ENCODE data around the gene LAMTOR3.

DNA sequence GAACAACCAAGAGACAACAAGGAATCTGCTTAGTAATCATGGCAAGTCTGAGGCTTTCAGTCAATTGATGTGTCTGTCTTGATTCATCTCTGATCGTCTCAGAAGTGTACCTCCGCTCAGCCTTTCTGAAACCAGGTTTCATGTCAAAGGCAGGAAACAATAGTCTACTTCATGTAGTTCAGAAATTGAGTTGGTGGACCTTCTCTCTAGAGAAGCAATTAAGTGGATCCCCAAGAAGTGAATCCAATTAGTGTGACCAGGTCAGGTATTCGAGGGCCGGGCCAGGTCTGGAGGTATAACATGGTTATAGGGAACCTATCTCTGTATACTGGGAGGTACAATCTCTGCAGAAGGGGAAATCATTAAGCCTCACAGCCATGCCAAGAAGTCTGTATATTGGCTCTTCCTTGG is 45.6 kb downstream of the LAMTOR3 start:
- TF ChIP-seq ZNF274 (IDR thresholded peaks at IDR 0.05; ENCODE audit: low read depth, low read length) (no peak), SUZ12 (IDR thresholded peaks at IDR 0.05; ENCODE audit: extremely low read depth, insufficient read depth, insufficient read length) (no peak), YY1 (IDR thresholded peaks at IDR 0.05; ENCODE audit: insufficient read depth, insufficient read length) (no peak)

Data from NT2/D1 (cell line).